ENCODE data around the gene PARVA. TPM values are rescaled to one million over a fixed set of nuclear protein-coding genes. Genes with fewer than 3 reads are reported as not detected.

PARVA gene
- total RNA-seq, 4 donors from 2014 or later: 10.0 to 25.0 (median 14.2) TPM

DNA sequence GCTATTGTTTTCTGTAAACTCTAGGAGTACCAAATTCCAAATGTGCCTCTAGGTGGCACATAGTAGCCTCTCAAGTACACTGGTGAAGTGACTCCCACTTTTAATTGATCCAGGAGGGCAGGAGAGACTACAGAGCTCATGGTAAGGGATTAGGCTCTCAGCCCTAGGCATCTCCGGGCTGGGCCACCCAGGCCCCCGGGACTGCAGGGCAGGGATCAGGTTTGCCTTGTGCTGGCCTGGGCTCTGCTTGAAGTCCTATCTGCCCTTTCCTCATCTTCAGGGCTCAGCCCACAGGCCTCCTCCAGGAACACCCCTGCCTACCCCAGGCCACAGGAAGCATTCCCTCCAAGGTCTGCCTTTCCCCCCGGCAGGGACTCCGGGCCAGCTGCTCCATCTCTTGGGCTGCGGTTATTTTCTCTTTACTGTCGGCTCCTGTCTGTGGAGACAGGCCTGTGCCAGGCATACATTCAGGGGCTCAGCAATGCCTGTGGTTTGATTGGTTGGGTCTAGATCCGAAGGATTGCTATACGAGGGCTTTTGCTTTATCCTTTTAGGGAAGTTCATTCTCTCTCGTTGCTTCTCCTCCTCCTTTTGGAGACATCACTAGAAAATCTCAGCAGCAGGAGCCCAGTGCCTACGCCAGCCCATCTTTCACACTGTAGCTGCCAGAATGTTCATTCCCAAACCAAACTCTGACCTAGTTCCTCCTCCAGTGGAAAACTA, 32.8 kb downstream of the PARVA start:
- WGBS, 2 donors: 55 to 57% methylated on average over 10 of the region's 10 CpGs
- H3K4me3 ChIP-seq (ENCODE audit: low read depth, poor library complexity, severe bottlenecking): no peak overlapping the region
- DNase-seq (ENCODE audit: low spot score in 2 of 2): peak in 1 of 2 donors; percentile 86
- TF ChIP-seq POLR2A (IDR thresholded peaks at IDR 0.05): no peak
- TF ChIP-seq, protein P1, sequence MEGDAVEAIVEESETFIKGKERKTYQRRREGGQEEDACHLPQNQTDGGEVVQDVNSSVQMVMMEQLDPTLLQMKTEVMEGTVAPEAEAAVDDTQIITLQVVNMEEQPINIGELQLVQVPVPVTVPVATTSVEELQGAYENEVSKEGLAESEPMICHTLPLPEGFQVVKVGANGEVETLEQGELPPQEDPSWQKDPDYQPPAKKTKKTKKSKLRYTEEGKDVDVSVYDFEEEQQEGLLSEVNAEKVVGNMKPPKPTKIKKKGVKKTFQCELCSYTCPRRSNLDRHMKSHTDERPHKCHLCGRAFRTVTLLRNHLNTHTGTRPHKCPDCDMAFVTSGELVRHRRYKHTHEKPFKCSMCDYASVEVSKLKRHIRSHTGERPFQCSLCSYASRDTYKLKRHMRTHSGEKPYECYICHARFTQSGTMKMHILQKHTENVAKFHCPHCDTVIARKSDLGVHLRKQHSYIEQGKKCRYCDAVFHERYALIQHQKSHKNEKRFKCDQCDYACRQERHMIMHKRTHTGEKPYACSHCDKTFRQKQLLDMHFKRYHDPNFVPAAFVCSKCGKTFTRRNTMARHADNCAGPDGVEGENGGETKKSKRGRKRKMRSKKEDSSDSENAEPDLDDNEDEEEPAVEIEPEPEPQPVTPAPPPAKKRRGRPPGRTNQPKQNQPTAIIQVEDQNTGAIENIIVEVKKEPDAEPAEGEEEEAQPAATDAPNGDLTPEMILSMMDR (IDR thresholded peaks at IDR 0.05): no peak
- intact Hi-C loops (cut with DNase I; ENCODE audit: low total_unique reads): no loop called here

DNA sequence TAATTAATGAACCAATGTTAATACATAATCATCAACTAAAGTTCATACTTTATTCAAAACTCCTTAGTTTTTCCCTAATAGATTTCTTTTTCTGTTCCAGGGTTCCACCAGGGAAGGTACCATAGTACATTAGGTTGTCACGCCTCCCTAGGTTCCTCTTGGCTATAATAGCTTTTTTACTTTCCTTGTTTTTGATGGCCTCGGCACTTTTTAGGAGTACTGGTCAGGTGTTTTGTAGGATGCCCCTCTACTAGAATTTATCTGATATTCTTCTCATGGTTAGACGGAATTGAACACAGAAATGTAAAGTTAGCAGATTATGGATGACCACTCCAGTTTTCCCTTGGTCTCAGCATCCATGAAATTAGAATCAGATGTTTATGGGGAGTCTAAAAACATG, 34.0 kb downstream of the PARVA start:
- no peak overlapping the region for H3K4me3 ChIP-seq (ENCODE audit: low read depth, poor library complexity, severe bottlenecking)
- intact Hi-C loops (cut with DNase I; ENCODE audit: low total_unique reads): no loop called here
- no peak for DNase-seq (ENCODE audit: low spot score in 2 of 2)
- 86 to 89% methylated on average over 3 of the region's 3 CpGs for WGBS, 2 donors
- TF ChIP-seq, protein P1 (IDR thresholded peaks at IDR 0.05): no peak
- no peak for TF ChIP-seq POLR2A (IDR thresholded peaks at IDR 0.05)

DNA sequence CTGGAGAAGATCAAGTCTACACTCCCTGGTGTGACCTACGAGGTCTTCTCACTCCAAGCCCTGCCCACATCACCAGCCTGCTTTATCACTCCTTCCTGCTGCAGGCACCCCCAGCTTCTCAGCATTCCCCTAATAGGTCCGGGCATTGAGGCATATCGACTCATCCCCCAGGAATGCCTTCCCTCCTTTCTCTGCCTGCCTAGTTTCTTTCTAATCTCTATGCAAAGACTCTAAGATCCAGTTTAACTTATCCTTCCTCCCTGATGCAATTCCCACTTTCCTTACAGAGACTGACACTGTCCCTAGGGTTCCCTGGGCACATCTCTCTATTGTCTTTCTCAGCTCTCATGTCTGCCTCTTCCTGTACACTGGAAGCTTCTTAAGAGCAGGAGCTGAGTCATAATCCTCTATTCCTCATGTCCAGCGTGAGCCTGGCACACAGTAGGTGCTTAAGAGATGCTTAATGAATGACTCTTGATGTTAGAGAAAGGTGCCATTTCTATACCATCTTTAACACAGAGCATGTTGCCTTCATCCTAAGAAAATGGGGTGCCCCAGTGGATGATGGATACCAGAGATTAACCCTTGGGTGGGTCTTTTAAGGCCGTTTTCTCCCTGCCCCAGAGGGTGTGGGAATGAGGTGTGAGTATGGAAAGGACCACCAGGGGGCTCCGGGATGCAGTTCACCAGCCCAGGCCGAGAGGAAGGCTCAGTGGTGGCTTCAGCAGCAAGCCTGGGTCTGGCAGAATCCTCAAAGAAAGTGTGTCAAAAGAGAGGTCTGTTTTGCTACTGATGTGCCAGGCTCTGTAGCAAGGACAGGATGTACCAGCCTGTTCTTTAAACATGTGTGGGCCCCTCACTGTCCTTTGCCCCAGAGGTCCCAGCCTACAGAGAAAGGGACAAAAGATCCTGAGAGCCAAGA, 34.7 kb downstream of the PARVA start:
- WGBS, 2 donors: 32 to 37% methylated on average over 7 of the region's 7 CpGs
- intact Hi-C loops (cut with DNase I; ENCODE audit: low total_unique reads): no loop called here

DNA sequence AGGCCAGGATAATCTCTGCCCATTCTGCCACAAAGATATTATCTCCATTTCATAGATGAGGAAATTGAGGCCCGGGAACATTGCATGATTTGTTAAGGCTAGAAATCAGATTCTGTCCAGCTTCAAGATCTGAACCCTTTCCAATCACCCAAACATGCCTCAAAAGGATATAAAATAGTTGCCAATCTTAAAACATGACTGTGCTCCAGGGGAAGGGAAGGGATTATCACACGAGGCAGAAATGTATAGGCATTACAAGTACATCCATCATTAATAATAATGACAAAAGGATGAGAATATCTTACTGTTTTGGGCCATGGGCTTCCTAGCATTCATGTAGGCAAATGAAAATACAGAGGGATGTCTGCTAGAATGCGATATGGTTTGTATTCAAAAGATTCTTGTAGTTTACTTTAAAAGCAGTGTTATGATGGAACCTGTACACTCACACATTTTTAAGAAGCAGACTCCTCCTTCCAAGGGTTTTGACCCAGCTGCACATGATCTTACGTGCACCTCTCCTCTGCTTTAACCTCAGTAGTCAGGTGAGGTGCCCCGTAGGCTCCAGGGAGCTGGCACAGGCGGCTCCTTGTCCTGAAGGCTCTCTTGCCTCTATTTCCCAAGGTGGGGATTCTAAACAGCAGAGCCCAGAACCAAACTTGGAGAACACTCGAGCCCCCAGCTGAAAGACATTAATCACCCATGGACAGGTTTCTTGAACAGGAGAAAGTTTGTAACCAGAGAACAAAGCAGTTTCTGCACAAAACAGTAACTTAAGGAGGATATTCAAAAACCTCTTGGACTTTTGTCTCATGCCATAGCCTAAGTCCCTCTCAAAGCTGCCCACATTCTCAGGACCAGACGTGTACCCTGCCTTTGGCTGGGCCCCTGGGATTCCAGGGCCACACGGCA, 36.0 kb downstream of the PARVA start:
- no peak for DNase-seq (ENCODE audit: low spot score in 2 of 2)
- no peak overlapping the region for H3K4me3 ChIP-seq (ENCODE audit: low read depth, poor library complexity, severe bottlenecking)
- 39 to 42% methylated on average over 9 of the region's 9 CpGs for WGBS, 2 donors
- intact Hi-C loops (cut with DNase I; ENCODE audit: low total_unique reads): no loop called here
- TF ChIP-seq, protein P1 (IDR thresholded peaks at IDR 0.05): no peak
- no peak for TF ChIP-seq POLR2A (IDR thresholded peaks at IDR 0.05)

More for the DNA sequence above, 34.7 kb downstream of the PARVA start:
- no peak for TF ChIP-seq POLR2A (IDR thresholded peaks at IDR 0.05)
- TF ChIP-seq, protein P1 (IDR thresholded peaks at IDR 0.05): peak in 1 of 3 donors; percentile 39
- H3K4me3 ChIP-seq (ENCODE audit: low read depth, poor library complexity, severe bottlenecking): no peak overlapping the region
- DNase-seq (ENCODE audit: low spot score in 2 of 2): peak in 1 of 2 donors; percentile 90

DNA sequence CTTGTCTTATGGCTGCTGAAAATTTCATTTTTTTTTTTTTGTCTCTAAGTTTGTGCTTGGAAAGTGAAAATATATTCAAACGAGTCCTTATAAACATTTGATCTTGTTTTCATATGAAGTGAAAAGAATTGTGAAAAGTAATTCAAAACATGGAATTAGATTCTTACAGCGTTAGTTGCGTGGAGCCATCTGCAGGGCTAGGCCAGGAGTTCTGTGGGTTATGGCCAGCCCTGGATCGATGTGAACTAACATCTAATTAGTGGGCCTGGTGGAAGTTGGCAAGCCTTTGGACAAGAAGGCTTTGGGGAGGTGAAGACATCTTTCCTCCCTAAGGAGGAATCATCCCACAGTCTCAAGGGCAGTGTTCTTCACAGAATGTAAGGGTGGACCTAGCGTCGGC, 37.2 kb downstream of the PARVA start:
- H3K4me3 ChIP-seq (ENCODE audit: low read depth, poor library complexity, severe bottlenecking): no peak overlapping the region
- TF ChIP-seq, protein P1 (IDR thresholded peaks at IDR 0.05): no peak
- no peak for TF ChIP-seq POLR2A (IDR thresholded peaks at IDR 0.05)

More for the DNA sequence above, 37.2 kb downstream of the PARVA start:
- intact Hi-C loops (cut with DNase I; ENCODE audit: low total_unique reads): no loop called here
- DNase-seq (ENCODE audit: low spot score in 2 of 2): no peak
- 65 to 75% methylated on average over 6 of the region's 6 CpGs for WGBS, 2 donors

Measured in lower leg skin (tissue), 4 donors.